HG03196 (cell line): ENCODE results near the gene INO80B.
"Not testable (repeated sequence)": the region's sequence is repeated elsewhere in the genome, so short reads cannot be mapped to it uniquely, and the experiment has no call there.

Experiments
- ATAC-seq: cut with Tn5 transposase; IDR thresholded peaks from one replicate; pipeline ENCODE4 v1.9.1; 2021; ENCODE audit not compliant: unreplicated experiment

Gene INO80B

GRCh38 chr2:74454654-74455511 is at the start of gene INO80B:
TSS of gene INO80B (plus strand) at chr2:74455087. CDS start at chr2:74455117, 30 bp downstream.
- peak; percentile 45 for ATAC-seq

DNA sequence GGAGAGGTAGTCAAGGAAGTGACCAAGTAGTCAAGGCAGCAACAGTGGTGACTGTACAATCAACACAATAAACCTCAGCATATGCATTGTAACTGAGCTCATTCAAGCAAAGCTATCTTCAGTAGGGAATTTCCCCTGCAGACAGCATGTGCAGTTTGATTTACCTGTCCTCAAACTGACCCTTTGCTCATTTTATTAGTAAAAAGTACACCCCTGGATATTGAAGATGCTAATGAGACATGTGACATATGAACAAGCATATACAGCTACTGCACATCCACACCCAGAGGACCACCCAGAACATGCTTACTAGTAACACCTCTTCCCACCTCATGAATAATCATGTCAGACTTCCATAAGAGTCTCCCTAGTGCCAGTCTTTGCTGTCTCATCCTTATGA is 48.9 kb upstream of the INO80B start:
- no peak for ATAC-seq

- no peak for ATAC-seq
These were observed 47.2 kb upstream of the INO80B start for GRCh38 chr2:74407682-74408081.

DNA sequence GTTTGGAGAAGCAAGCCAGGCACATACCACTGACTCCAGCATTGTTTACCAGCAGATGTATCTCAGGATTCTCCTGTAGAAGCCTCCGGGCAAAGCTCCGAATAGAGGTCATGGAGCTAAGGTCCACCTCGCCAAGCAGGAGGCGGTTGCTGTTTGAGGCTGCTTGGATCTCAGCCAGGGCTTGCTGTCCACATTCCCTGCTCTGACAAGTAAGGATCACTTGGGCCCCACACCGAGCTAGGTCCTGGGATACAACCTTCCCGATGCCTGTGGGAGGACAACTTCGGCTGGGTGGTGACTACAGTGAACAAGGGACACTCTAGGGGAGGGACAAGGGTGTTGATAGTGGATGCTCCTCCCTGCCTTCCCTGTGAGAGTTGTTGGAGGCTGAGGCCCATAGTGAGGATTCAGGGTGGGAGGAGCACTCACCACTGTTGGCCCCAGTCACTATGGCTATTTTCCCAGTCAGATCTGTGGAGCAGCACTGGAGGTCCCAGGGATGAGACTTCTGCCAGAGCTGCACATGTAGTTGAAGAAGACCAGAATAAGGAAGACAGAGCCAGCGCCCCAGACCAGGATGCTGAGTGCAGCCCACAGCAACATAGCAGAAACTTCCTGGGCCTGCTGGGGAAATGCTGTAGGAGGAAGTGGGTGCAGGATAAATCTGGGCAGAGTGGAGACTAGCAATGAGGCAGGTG is 41.7 kb upstream of the INO80B start:
- no peak for ATAC-seq

- no peak for ATAC-seq
These were observed 40.4 kb upstream of the INO80B start for GRCh38 chr2:74414441-74414840.

DNA sequence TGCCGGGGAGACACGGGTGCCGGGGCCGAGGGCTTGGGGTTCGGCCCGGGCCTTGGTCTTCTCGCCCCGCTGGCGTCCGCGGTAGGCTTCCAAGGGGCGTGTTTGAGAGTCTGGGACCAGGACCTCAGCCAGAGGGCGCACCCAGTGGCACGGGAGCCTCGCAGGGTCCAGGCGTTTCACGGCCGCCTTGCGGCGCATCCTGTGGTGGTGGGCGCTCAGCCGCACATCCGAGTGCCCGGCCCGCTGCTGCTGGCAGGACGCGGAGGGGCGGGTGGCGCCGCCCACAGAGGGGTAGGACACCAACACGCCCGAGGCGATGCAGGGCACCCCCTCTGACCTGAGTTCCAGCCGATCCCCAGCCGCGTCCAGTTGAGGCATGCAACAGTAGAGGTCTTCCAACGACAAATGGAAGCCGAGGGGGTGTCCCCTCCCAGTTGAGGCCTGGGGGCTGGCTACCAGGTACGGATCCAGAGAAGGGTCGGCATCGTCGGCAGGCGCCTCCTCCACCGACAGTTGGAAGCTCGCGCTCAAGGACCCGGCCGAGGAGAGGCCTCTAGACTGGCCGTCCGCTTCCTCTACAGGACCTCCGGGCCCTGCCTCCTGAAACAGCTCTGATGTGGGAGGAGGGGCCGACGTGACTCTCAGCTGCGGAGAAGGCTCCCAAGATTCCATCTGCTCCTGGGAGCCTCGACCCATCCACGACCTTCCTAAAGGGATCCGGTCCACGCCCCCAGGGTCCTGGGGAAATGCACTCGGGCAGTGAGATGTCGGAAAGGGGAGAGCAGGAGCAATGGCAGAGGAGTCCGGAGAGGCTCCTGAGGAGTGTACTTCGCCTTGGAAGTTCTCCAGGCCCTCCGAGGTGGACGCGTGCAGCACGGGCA is 39.8 kb upstream of the INO80B start:
- ATAC-seq: peak; percentile 55

GRCh38 chr2:74415762-74416395 is 39.0 kb upstream of the INO80B start:
- no peak for ATAC-seq

- ATAC-seq: no peak
These were observed 38.1 kb upstream of the INO80B start for GRCh38 chr2:74416778-74417177.

- no peak for ATAC-seq
These were observed 37.7 kb upstream of the INO80B start for GRCh38 chr2:74417197-74417596.

- ATAC-seq: no peak
These were observed 37.1 kb upstream of the INO80B start for GRCh38 chr2:74417763-74418162.

- no peak for ATAC-seq
These were observed 36.6 kb upstream of the INO80B start for GRCh38 chr2:74418312-74418711.

DNA sequence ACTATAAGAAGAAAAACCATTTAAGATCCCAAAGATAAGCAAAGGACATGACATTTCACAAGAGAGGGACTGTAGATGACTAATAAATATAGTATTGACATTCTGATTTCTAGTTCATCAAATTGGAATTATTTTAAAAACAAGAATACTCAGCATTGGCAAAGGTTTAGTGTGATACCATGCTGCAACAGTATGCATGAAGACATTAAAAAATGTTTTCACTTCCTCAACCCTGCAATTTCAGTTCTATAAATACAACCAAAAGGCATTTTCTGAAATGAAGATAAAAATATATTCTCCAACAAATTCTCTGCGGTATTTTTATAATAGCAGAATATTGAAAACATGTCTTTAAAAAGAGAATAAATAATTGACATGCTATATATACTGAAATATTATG is 35.5 kb upstream of the INO80B start:
- ATAC-seq: no peak

DNA sequence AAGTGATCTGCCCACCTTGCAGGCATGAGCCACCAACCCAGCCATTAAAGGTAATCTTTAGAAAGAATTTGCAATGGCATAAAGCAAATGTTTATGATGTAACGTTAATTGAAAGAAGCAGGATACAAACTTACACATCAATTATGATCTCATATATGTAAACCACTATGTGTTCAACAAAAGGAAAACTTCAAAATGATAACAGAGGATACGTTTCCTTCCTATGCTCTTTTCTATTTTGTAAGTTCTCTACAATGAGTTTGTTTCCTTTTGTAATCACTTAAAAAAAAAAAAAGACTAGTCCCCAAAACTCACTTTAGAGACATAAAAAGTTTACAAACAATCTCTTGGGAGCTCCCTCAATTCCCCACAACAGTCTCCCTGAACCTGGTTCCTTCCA is 34.9 kb upstream of the INO80B start:
- no peak for ATAC-seq

- ATAC-seq: not testable (repeated sequence)
These were observed 34.3 kb upstream of the INO80B start for GRCh38 chr2:74420443-74421103.

DNA sequence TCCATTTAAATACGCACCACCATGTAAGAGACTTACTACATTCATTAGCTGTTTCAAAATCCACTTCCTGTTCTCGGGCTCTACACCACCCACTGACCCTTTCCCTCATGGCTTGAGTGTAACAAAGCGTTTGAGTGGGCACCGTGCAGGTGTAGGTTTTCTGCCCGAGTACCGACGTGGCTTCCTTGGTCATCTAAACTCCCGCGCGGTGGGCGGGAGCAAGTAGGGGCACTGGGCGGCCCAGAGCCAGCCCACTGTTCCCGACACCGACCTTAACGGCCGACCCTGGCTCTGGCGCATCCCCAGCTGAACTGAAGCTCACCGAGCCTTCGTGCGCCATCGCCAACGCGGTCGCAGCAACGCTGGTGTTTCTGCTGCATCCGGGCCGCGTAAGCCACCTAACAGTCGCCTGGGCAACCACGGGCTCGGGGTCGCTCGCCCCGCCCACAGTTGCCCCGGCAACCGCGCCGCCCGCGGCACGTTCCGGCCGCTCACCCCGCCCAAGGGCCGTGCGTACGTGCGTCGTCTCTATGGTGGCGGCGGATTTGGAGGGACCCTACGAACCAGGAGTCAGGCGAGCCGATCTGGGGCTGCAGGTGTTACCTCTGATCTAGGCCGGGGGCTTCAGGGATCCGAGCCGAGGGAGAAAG is 33.5 kb upstream of the INO80B start, which contains the start of the genes C2orf81 and WDR54:
Gene C2orf81 (minus strand): TSS at position 399 of the 650 bp plus-strand sequence. CDS start 59 bp downstream, at position 340.
Gene WDR54 (plus strand): TSS at position 510 of the 650 bp plus-strand sequence. CDS start 424 bp downstream, outside the sequence.
- ATAC-seq: peak; percentile 89

- no peak for ATAC-seq
These were observed 31.4 kb upstream of the INO80B start for GRCh38 chr2:74423231-74424095.

DNA sequence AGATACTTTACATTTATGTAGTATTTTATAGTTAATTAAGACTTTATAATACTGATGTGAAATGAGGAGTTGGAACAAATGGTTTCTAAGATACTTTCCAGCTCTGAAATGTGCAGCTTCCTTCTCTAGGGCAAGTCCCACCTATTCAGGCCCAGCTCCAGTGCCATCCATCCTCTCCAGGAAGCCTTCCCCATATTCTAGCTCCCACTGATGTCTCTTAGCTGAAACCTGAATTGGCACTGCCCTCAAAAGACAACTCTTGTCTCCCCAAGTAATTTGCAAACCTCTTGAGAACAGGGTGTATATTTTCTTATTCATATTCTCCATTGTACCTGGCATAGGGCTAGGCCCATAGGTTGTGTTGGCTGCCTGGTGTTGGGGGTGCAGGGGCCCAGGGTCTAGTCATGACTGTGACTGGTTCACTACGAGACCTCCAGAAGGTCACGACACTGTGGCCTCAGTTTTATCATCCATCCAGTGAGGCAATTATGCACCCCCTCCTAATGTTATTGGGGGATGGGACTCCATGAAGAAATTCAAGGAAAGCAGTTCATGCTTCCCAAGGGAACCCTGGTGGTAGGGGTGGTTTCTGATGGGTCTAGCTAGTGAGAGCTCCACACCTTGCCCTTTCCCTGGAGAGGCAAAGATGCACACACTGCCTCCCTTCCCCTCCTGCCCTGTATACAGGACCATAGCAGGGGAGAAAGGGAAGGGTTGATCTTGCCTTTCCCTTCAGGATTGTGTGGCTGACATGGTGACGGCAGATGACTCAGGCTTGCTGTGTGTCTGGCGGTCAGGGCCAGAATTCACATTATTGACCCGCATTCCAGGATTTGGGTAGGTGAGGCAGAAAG is 30.5 kb upstream of the INO80B start:
- no peak for ATAC-seq

DNA sequence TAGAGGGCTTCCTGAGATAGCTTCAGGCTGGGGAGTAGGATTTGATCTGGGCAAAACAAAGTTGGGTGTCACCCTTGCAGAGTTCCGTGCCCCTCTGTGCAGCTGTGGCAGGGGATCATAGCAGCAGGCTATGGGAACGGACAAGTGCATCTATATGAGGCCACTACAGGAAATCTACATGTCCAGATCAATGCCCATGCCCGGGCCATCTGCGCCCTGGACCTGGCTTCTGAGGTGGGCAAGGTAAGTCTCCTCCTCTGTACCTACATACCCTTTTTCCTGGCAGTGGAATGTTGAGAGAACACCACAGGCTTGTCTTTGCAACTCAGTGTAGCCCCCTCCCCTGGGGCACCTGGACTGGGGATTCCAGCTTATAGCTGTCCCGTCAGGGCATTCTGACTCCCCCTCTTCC is 29.9 kb upstream of the INO80B start:
- ATAC-seq: no peak
